ENCODE data around the gene MATN1. TPM values are rescaled to one million over a fixed set of nuclear protein-coding genes. Genes with fewer than 3 reads are reported as not detected.

Gene MATN1
- polyA plus RNA-seq, 1 donor = 1.1 TPM

DNA sequence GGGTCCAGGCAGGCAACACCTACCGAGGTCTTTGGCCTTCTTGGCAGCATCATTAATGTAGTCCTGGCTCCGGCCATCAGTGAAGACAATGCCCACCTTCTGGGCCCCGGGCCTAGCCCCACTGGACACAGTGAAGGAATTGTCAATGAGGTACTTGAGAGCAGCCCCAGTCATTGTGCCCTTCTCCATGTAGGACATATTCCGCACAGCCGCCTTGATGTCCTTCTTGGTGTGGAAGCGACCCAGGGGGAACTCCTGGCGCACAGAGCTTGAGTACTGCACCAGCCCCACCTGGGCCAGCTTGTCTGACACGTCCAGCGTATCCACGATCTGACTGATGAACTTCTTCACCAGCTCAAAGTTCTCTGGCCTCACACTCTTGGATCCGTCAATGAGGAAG lies 7.5 kb downstream of the MATN1 start:
- DNase-seq = no peak

DNA sequence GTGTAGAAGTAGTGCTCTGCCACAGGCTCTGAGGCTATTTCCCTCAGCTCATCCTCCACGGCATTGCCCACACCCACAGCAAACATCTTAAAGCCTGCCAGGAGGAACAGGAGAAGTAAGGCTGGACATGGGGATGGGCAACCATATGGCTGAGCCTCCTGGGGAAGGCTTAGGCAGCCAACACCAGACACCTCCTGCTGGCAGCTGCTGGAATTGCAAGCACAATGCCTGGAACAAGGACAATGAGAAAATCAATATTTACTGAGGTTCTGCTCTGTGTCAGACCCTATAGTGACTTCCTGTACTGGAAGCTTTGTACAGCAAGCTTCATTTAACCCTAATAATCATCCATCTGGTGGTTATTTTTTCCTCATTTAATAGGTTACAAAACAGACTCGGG lies 8.2 kb downstream of the MATN1 start:
- DNase-seq = no peak

DNA sequence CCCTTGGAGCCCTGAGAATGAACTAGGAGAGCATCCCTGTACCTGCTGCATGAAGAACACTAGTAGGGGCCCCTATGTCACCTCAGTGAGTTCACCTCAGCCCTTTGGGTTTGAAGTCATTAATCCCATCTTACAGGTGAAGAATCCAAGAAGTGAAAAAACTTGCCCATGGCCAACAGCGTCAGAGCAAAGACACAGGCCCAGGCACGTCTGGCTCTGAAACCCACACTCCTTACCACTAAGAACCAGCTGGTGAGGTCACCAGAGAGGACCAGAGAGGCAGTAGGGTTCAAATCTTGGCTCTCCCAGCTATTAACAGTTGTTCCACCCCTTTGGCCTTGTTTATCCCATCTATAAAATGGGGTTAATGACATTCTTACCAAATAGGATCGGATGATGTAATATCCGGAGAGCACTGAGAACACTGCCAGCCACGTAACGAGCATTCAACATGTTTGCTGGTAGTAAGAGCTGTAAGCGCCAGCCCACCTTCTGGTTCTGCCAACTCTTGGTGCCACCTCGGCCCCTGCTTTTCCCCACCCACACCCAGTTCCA lies 8.8 kb downstream of the MATN1 start:
- DNase-seq = no peak

DNA sequence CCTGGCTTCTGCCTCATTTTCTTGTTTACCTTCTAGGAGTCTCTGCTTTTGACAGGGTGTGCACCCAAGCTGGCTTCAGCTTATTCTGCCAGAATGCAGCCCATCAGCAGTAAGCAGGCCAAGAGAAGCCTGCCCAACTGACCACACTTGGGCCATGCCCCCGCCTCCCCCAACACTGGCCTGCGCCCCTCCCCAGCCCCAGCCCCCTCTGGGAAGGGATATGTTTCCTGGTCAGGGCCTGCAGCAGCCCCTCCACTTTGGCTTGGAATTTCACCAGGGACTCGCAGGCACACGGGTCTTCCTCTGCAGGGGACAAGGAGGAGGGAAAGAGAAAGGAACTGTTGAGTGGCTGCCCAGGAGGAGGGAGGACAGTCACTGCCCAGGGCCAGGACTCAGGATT lies 9.4 kb downstream of the MATN1 start:
- DNase-seq = no peak

DNA sequence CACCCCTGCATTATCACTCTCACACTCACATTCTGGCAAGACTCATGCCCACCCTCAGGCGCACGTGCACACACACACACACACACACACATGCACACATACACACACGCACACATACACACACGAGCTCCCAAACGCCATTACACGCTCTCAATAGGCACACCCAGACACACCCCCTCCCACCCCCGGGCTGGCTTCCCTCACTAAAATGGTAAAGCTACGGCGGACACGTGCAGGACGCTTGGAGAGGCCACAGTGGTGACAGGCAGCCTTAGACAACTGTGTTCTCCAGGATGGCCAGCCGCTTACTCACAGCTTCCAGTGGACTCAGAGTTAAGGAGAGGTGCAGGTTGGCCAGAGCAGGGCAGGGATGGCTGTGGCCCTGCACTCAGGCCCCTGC lies 10.1 kb downstream of the MATN1 start:
- DNase-seq = no peak

DNA sequence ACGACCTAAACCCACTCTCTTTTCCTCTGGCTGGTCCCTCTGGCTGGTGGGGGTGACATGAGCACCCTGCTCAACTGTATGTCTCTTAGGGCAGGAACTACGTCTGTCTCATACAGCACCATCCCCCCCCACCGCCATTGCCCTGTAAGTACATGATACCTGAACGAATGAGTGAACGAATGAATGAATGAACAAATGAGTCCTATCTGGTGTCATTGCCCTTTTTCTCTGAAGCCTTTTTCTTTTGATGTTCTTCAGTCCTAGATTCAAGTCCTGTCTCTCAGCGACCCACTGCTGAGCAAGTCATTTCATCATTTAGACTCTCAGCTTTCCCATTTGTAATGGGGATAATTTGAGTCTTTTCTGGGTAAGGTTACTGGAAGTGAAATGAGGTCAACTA lies 10.8 kb downstream of the MATN1 start:
- DNase-seq = no peak

DNA sequence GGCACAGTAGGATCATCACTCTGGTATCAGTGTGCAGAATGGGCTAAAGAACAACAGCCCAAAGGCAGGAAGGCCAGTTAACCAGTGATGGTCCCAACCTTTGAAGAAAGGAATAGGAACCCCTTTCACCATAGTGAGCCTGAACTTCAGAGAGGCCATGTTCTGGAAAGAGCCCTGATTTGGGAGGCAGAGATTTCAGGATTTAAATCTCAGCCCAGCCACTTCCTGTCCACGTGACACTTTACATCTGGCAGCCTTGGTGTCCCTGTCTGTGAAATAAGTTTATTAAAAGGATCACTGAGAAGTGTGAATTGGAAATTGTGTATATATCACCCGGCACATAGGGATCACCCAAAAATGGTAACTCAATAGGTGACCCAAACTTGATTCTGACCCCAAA lies 13.0 kb downstream of the MATN1 start:
- DNase-seq = no peak

DNA sequence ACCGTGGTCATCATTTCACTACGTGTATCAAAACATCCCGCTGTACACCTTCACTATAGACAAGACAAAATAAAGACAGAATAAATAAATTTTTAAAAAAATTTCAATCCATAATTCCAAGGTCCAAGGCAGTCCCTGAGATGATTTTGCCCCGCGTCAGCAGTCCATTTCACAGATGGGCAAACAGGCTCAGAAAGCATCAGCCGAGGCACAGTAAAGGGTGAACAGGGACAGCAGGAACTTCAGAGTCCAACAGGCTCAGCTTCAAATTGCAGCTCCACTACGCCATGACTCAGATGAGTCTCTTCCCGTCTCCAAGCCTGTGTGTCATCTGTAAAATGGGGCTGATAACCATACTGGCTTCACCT lies 15.0 kb downstream of the MATN1 start:
- no peak for DNase-seq

DNA sequence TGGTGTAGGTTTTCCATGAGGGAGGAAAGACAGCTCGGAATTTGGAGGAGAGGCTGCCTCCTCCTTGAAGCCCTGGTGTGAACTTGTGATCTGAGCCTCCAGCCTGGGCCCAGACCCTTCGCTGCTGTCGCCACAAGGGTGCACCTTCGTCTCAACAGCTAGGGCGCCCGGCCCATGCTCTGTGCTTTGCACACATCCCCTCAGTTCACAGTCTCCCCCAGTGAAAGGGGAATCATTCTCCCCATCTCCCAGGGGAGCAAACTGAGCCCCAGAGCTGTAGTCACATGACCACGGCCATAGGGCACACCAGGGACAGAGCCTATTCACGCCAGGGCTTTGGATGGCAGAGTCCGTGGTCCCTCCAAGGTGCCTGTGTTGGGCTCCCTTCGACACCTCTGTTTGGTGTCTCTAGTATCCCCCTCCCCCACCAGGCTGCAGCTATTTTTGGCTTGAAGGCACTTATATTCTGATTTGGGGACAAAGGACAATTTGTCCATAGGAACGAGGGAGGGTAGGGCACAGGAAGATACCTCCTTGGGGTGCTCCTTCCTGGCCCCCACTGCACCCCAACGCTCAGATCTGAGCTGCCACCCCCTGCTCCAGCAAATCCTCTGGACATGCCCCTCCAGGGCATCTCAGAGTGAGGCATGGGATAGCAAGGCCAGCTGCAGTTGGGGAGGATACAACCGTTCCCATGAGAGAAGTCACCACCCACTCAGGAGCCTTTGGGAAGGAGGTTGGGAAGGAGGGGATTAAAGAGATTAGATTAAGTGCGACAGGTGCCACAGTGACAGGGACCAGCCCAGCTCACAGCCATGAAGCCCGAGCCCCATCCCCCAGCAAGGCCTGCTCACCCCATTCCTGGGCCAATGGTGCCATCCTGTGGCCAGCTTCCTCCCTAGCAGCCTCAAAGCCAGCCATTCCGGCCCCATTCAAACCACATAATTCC lies 15.7 kb downstream of the MATN1 start:
- DNase-seq = peak; percentile 72

DNA sequence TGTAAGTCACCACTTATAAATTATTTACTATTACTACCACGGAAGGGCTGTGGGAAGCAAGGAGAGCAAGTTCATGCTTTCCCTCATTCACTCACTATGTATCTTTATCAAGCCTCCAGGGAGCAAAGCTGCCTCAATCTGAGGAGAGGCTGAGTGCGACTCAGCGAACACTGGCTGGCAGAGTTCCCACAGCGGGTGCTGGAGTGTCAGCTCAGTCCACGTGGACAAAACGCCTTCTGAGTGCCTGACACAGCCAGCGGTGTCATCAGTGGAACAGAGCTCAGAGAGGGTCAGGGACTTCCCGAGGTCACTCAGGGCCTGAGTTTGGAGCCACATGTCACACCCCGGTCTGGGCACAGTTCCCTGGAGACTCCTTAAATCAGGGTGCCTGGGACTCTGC lies 16.9 kb downstream of the MATN1 start:
- no peak for DNase-seq

DNA sequence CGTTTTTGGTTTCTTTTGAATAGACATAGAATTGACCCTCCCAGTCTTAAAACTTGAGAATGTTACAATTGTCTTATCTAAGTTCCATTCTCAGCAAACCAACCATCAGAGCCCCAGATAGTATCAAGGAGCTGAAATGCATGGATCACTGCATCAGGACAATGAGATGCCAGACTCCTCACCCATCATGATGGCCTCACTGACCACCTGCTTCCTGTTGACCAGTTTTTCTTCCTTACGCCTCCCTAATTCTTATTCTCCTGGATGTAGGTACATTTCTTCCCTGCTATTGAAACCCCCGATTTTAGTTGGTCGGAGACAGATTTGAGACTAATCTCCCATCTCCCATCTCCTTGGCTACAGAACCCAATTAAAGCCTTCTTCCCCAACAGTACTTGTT lies 17.7 kb downstream of the MATN1 start:
- DNase-seq = no peak

DNA sequence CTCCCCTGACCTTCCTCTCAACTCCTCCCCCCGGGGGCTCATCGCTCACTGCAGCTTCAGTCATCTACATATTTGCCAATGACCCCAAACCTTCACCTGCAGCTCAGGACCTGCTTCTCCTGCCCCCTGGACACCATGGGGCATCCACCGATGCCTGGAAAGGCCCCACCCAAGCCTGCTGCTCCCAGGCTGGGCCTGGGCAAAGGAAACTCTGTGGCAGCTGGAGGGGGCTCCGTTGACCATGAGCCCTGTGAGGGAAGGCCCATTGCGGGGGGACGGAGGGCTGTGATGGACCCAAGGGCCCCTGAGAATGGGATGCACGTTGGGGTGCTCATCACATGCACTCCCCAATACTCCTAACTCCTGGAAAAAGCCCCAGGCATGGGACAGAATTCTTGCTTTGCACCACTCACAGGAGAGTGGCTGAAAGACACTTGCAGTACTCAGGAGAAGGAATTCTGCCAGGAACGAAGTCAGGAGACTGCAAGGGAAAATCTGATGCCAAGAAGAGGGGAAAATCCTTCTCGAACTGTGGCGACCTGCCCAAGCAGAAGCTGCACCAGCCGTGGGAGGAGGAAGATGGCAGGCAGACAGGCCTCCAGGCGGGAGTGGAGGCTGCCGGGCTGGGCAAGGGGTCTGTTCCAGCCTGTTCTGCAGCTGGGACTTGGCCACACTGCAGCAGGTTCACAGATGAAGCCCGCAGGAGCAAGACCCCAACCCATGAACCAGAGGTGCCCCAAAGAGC lies 18.4 kb downstream of the MATN1 start:
- peak; percentile 74 for DNase-seq

DNA sequence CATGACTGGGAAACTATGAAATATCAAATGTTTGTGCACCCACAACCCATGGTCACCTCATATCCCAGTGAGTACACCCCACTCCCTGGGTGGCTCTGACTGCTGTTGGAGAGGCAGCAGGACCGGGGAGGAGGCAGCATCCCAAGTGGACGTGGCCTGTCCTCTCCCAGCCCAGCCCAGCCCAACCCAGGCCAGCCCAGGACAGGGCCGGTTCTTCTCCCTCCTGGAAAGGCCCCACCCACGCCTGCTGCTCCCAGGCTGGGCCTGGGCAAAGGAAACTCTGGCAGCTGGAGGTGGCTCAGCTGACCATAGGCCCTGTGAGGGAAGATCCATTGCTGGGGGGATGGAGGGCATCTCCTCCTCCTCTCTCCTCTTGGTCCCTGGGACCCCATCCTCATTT lies 19.1 kb downstream of the MATN1 start:
- DNase-seq = peak; percentile 56

DNA sequence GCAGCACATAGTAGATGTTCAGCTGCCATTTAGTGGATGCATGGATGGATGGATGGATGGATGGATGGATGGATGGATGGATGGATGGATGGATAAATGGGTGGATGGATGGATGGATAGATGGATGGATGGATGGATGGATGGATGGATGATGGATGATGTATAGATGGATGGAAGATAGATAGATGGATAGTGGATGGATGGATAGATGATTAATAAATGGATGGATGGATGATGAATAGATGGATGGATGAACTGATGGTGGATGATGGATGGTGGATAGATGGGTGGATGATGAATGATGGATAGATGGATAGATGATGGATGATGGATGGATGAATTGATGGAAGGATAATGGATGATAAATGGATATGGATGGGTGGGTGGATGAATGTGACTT lies 20.6 kb downstream of the MATN1 start:
- no peak for DNase-seq

DNA sequence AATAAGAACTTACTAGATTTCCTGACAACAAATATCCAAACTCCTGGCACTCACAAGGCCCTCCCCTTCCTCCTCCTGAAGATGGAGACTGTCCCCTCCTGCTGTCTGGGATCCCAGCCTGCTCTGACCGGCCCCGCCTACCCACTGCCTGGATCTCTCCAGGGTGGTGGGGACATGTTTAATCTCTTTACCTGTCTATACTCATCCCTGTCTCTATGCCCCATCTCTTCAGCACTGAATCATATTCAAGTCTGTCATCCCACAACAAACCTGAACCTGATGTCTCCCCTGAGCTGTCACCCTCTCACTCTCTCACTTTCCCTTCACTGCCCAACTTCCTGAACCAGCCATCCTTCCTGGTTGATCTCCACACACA lies 22.1 kb downstream of the MATN1 start:
- DNase-seq = no peak

DNA sequence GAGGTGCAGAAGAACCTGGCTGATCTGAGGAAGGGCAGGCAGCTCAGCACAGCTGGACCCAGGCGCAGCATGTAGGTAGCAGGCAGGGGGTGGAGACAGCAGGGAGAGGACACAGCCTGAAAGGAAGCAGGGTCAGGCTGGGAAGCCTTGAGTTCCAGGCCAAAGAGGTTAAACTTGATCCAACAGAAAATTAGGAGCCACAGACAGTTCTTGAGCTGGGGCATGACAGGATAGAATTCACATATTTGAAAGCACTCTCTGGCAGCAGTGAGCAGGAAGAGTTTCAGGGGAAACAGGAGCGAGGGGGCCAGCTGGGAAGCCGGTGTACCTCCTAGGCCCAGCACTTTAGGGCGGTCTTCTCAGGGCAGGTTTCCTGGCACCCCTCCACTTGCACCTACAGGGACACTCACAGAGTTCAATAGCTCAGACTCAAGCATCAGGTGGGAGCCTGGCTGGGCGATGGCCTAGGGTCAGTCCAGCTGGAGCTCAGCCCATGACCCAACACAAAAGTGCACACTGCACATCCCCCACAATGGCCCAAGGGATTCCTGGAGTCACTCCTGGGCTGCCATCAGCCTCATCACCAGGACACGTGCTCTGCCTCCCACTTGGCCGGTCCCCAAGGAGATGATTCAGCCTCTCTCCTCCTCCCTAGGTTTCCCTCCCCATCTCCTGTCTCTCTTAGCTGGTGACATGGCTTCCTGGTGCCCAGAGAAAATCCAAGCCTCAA lies 22.7 kb downstream of the MATN1 start:
- DNase-seq = no peak

DNA sequence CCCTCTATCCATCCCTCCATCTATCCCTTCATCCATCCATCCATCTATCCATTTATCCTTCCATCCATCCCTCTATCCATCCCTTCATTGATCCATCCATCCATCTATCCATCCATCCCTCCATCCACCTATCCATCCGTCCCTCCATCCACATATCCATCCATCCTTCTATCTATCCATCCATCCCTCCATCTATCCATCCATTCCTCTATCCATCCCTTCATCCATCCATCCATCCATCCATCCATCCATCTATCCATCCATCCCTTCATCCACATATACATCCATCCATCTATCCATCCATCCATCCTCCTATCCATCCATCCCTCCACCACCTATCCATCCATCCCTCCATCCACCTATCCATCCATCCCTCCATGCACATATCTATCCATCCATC lies 23.6 kb downstream of the MATN1 start:
- no peak for DNase-seq

DNA sequence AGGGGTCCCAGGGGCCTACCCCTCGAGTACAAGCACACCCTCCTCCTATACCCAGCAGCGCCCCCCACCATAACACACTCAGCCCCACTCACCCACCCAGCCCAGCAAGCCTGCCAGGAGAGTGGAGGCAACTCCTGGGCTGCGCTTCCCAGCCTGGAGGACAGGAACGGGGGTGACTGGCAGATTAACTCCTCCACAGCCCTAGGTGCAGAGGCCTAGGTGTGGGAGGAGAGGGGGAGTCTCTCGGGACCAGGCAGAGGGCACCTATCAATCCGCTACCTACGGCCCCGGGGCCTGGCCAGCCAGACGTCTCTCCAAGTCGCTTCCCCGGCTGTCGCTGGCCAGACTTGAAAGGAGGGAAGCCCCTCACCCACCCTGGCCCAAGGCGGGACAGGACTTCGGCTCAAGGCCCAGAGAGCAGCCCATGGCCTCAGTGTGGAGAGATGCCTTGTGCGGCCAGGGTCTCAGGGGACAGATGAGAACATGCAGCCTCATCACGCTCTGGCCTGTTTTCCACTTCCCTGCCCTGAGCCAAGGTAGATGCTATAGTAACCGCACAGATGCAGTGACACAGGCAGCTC lies 24.9 kb downstream of the MATN1 start:
- peak; percentile 58 for DNase-seq

DNA sequence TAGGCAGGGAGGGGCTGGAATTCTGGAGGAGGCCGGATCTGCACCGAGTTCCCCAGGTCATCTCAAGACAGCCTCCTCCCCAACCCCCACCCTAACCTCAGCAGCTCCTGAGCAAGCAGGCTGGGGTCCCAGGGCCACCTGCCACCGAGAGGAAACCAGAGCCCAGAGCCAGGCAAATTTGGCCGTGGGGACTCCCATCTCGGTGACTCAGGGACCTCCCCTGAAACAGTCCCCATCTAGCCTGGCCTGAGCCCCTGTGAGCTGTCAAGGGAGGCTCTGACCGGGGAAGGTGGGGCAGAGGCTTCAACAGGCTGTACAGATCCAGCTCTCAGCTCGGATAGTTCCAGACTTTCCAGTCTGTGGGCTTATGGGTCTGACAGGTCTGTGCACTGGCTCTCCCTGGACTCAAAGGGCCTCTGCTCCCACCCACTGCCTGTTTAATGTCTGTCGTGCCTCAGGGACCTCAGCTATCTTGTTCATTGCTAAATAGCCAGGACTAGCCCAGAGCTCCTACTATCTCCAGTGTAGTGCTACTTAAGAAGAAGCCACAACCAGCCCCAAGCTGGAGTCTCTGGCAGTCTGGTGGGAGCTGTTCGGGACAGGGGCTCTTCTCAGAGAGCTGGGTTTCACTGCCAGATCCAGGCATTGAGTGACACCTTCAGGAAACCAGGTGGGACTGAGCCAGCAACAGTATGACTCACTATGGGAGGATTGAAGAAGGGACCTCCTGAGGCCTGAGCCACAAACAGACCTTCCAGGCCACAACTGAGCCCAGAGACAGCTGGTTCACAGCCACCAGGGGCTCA lies 25.6 kb downstream of the MATN1 start:
- DNase-seq = no peak

DNA sequence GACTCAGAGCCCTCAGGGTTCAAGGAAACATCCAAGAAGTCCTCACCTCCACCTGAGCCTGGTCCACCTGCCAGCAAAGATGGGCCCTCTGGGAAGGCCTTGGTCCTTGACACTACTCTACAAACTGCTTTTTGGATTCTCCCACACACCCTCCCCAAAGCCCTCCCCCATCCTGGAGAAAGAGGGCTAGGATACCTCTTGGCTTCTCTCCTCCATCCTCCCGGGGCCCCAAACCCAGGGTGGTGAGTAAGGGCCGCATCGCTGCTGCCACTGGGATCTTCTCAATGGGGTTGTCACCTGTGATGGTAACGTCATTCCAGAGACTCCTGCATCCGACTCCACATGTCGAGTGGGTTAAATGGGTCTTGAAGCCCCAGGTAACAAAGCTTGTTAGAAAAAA lies 26.6 kb downstream of the MATN1 start:
- no peak for DNase-seq

DNA sequence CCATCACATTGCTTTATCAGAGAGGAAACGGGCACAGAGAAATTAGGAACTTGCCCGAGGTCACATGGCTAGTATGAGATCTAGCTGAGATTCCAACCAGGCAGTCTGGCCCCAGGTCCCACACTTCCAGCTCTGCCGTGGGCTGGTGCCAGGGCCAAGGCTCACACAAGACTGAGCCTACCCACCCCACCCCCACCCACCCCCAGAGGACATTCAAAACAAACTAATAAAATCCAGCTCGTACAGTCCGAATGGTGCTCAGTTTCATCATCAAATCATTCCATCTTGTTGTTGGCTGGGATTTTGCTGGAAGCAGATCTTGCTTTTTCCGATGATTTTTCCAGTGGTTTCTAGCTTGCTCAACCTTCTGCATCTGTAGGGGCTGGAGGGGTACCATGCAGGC lies 27.9 kb downstream of the MATN1 start:
- DNase-seq = peak; percentile 84

Data from hindlimb muscle (tissue), 1 donor.